ENCODE measurements around the gene OCRL.
A peak's percentile ranks its signal among the peaks of the same experiment; 100 is the strongest.

OCRL gene

DNA sequence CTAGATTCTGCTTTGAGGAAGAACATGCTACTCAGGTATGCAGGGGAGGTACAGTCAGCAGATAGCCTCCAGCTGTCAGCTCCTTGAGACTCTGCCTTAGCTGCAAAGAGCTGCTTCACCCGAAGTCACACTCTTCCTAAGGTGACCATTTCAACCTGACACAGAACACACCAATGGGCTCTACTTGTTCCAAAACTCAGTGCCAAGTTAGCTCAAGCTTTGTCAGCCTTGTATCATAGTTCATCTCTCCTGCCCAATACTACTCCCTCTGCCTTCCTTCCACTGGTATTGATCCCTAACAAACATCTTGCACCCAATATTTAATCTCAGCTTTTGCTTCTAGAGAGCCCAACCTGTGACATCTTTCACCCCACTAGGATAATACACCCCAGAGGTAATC lies 8.9 kb upstream of the OCRL start:
- Histone ChIP-seq H3K27ac (no peak overlapping the region), H3K36me3 (ENCODE audit: control insufficient read depth, insufficient read depth, low read length) (no peaks in the 10 kb centered on the region), H3K9ac (no peak overlapping the region), H3K4me3 (ENCODE audit: low read depth, low read length) (no peak overlapping the region), H3K4me1 (no peaks in the 10 kb centered on the region), H2AFZ (no peak overlapping the region), H3K79me2 (no peaks in the 10 kb centered on the region), H3K4me2 (ENCODE audit: low read length) (no peak overlapping the region), H3K27me3 (ENCODE audit: control insufficient read depth, insufficient read depth, low read length) (no peaks in the 10 kb centered on the region), H3K9me3 (ENCODE audit: control insufficient read depth, low read length) (no peaks in the 10 kb centered on the region)
- TF ChIP-seq, protein P1, sequence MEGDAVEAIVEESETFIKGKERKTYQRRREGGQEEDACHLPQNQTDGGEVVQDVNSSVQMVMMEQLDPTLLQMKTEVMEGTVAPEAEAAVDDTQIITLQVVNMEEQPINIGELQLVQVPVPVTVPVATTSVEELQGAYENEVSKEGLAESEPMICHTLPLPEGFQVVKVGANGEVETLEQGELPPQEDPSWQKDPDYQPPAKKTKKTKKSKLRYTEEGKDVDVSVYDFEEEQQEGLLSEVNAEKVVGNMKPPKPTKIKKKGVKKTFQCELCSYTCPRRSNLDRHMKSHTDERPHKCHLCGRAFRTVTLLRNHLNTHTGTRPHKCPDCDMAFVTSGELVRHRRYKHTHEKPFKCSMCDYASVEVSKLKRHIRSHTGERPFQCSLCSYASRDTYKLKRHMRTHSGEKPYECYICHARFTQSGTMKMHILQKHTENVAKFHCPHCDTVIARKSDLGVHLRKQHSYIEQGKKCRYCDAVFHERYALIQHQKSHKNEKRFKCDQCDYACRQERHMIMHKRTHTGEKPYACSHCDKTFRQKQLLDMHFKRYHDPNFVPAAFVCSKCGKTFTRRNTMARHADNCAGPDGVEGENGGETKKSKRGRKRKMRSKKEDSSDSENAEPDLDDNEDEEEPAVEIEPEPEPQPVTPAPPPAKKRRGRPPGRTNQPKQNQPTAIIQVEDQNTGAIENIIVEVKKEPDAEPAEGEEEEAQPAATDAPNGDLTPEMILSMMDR (IDR thresholded peaks at IDR 0.05): no peak

DNA sequence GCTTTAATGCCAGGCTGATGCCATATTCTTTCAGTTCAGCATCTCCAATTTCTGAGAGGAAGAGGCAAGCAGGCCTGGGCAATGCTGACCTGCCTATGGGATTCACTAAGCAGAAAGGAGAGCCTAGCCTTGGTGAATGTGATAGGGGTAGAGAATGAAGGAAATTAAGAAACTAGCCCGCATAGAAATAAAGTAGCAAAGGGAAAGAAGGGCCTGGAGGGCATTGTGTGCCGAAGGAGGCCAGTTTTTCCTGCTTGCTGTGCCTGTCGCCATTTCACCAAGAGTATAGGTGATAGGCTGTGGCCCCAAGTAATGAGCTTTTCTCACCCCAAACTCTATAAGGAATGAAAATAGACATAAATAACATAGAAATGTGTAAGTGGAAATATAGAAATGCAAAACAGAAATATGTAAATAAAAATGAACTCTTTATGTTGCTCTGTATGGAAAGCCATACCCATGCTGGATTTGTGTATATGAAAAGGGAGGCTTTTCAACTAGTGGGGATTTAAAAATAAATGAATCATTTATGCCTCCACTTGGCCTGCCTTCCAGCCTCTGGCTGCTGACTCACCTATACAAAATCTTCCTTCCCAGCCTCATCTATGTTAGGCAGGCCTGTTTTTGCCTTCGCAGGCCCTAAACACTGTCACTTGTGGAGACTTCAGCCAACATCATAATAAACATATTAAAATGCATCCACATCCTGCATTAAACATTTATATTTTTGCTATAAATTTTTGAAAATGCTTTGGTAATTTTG lies 5.1 kb upstream of the OCRL start:
- H3K4me2 ChIP-seq (ENCODE audit: low read length): no peak overlapping the region
- H3K27me3 ChIP-seq (ENCODE audit: control insufficient read depth, insufficient read depth, low read length): no peaks in the 10 kb centered on the region
- H2AFZ ChIP-seq: peak overlapping the region; percentile 38
- peak overlapping the region; percentile 24 for H3K27ac ChIP-seq
- H3K9me3 ChIP-seq (ENCODE audit: control insufficient read depth, low read length): no peaks in the 10 kb centered on the region
- no peaks in the 10 kb centered on the region for H3K79me2 ChIP-seq
- TF ChIP-seq, protein P1 (IDR thresholded peaks at IDR 0.05): no peak
- no peaks in the 10 kb centered on the region for H3K36me3 ChIP-seq (ENCODE audit: control insufficient read depth, insufficient read depth, low read length)
- H3K4me1 ChIP-seq: no peaks in the 10 kb centered on the region
- H3K4me3 ChIP-seq (ENCODE audit: low read depth, low read length): no peak overlapping the region
- no peak overlapping the region for H3K9ac ChIP-seq

DNA sequence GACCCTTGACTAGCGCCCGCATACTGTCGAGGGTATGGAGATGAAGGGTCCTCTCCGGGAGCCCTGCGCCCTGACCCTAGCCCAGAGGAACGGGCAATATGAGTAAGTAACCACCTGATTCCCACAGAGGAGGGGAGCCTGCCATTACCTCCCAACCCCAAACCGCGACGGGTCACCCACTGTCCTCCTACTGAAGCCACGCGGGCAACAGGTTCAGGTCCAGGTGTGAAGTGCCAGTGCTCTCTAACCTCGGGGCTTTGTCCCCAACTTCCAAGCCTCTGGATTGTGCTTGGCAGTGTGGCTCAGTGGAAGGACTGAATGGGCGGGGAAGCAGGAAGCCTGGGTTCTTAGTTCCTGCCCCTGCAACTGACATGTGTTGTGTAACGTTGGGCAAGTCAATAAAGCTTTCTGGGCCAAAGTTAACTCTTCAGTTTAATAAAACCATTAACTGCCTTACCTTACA lies 694 bp downstream of the OCRL start:
- H3K27me3 ChIP-seq (ENCODE audit: control insufficient read depth, insufficient read depth, low read length): no peaks in the 10 kb centered on the region
- H3K36me3 ChIP-seq (ENCODE audit: control insufficient read depth, insufficient read depth, low read length): no peaks in the 10 kb centered on the region
- H3K4me1 ChIP-seq: peaks cover 3% of the 10 kb centered on the region
- H3K4me2 ChIP-seq (ENCODE audit: low read length): peak overlapping the region; percentile 36
- H3K4me3 ChIP-seq (ENCODE audit: low read depth, low read length): peak overlapping the region; percentile 55
- no peaks in the 10 kb centered on the region for H3K9me3 ChIP-seq (ENCODE audit: control insufficient read depth, low read length)
- TF ChIP-seq, protein P1 (IDR thresholded peaks at IDR 0.05): no peak
- peak overlapping the region; percentile 81 for H3K27ac ChIP-seq
- H2AFZ ChIP-seq: peak overlapping the region; percentile 56
- no peaks in the 10 kb centered on the region for H3K79me2 ChIP-seq
- no peak overlapping the region for H3K9ac ChIP-seq

DNA sequence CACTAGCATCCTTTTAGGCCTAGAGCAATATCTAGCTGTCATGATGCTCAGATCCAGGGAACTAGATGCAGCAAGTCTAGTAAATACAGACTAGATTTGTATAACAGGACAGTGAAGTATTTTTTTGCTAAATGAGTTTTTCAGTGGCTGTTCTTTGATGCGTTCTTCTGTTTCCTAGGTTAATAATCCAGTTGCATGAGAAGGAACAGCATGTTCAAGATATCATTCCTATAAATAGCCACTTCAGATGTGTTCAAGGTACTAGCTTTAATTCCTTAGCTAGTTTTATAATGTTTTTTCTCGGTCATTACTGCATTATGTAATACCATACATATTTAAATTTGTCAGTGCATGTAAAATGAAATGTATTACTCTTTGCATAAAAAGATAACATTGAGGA lies 4.7 kb downstream of the OCRL start:
- no peaks in the 10 kb centered on the region for H3K79me2 ChIP-seq
- H3K4me3 ChIP-seq (ENCODE audit: low read depth, low read length): no peak overlapping the region
- H3K4me1 ChIP-seq: peaks cover 9% of the 10 kb centered on the region
- TF ChIP-seq, protein P1 (IDR thresholded peaks at IDR 0.05): no peak
- H3K27me3 ChIP-seq (ENCODE audit: control insufficient read depth, insufficient read depth, low read length): no peaks in the 10 kb centered on the region
- peak overlapping the region; percentile 44 for H3K4me2 ChIP-seq (ENCODE audit: low read length)
- no peaks in the 10 kb centered on the region for H3K36me3 ChIP-seq (ENCODE audit: control insufficient read depth, insufficient read depth, low read length)
- H3K9me3 ChIP-seq (ENCODE audit: control insufficient read depth, low read length): no peaks in the 10 kb centered on the region
- H3K27ac ChIP-seq: peak overlapping the region; percentile 71
- no peak overlapping the region for H3K9ac ChIP-seq
- no peak overlapping the region for H2AFZ ChIP-seq

DNA sequence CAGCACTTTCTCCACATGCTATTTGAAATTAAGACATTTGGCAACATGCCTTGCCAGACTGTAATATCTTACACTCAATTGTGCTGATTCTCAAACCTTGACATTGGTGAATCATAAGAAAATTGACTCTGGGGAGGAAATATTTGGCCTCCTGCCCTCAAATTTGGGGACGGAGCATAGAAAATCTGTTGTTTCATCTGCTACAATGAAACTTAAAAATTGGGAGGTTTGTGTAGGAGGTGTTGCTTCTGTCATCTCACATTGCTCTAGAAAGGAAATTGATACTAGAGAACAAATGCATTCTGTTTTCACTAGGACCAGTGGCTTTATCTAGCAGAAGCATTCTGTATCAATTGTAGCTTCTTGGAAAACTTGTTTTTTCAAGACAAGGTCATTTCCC lies 5.3 kb downstream of the OCRL start:
- peak overlapping the region; percentile 5 for H3K4me3 ChIP-seq (ENCODE audit: low read depth, low read length)
- no peaks in the 10 kb centered on the region for H3K79me2 ChIP-seq
- peak overlapping the region; percentile 71 for H3K27ac ChIP-seq
- no peaks in the 10 kb centered on the region for H3K9me3 ChIP-seq (ENCODE audit: control insufficient read depth, low read length)
- no peaks in the 10 kb centered on the region for H3K36me3 ChIP-seq (ENCODE audit: control insufficient read depth, insufficient read depth, low read length)
- no peak overlapping the region for H3K9ac ChIP-seq
- H2AFZ ChIP-seq: no peak overlapping the region
- TF ChIP-seq, protein P1 (IDR thresholded peaks at IDR 0.05): no peak
- H3K27me3 ChIP-seq (ENCODE audit: control insufficient read depth, insufficient read depth, low read length): no peaks in the 10 kb centered on the region
- H3K4me2 ChIP-seq (ENCODE audit: low read length): peak overlapping the region; percentile 44
- peaks cover 9% of the 10 kb centered on the region for H3K4me1 ChIP-seq

All from parathyroid adenoma (tissue), 2 donors.